HFFc6 (cell line): ENCODE data around the gene NRDE2. TPM values are rescaled to one million over a fixed set of nuclear protein-coding genes. Genes with fewer than 3 reads are reported as not detected.

ENCODE experiments used
- DNase-seq: peaks from one replicate; pipeline ENCODE4 v3.0.0-alpha.2; 2018
- H3K27ac Mint-ChIP-seq: 2 replicates; pipeline ENCODE4 v1.8.0; 2020; ENCODE audit warnings: mild to moderate bottlenecking, mixed read lengths
- H3K27me3 Mint-ChIP-seq: 2 replicates; pipeline ENCODE4 v1.8.0; 2021; ENCODE audit warnings: mild to moderate bottlenecking, moderate library complexity, mixed read lengths; ENCODE audit not compliant: insufficient read depth
- H3K36me3 Mint-ChIP-seq: 2 replicates; pipeline ENCODE4 v1.8.0; 2021; ENCODE audit warnings: low read depth, mixed read lengths
- H3K4me1 Mint-ChIP-seq: 2 replicates; pipeline ENCODE4 v1.8.0; 2020; ENCODE audit warnings: low read depth, mixed read lengths
- H3K4me3 Mint-ChIP-seq: 2 replicates; pipeline ENCODE4 v1.8.0; 2020; ENCODE audit warnings: mild to moderate bottlenecking, moderate library complexity, mixed read lengths
- H3K9me3 Mint-ChIP-seq: 2 replicates; pipeline ENCODE4 v1.8.0; 2020; ENCODE audit warnings: mild to moderate bottlenecking, mixed read lengths
- CTCF ChIP-seq: fragments of 200-600 bp; sonication (generic); IDR thresholded peaks from 2 replicates; pipeline ENCODE4 v1.5.0; 2021; ENCODE audit warnings: antibody characterized with exemption, mild to moderate bottlenecking
- total RNA-seq, 6 experiments: library from RNA; stranded (reverse); fragmentation: NEBNext Ultra II Directional; extraction: Animal tissue kit (Norgen Biotek cat#: 25700); gene quantifications; 2 replicates in 1 of 6; 3 replicates in 5 of 6; pipeline ENCODE4 v1.2.3, GENCODE V29; 2021

NRDE2 gene
- total RNA-seq, 6 experiments from 2014 or later = 7.9 to 12.1 (median 9.8) TPM

- Mint-ChIP-seq H3K4me3 (no peak overlapping the region), H3K4me1 (no peaks in the 10 kb centered on the region), H3K27me3 (no peaks in the 10 kb centered on the region), H3K9me3 (no peaks in the 10 kb centered on the region), H3K27ac (no peak overlapping the region; the same call in 1 of the 2 replicates), H3K36me3 (peaks cover 22% of the 10 kb centered on the region)
- no peak for TF ChIP-seq CTCF
- DNase-seq = no peak
These were observed 23.2 kb downstream of the NRDE2 start for GRCh38 chr14:90308561-90308960.

- H3K27me3 Mint-ChIP-seq = no peaks in the 10 kb centered on the region
- no peaks in the 10 kb centered on the region for H3K9me3 Mint-ChIP-seq
- no peak overlapping the region for H3K4me3 Mint-ChIP-seq
- no peak for DNase-seq
- no peak for TF ChIP-seq CTCF
- H3K4me1 Mint-ChIP-seq = peaks cover 19% of the 10 kb centered on the region
- H3K27ac Mint-ChIP-seq = no peak overlapping the region
- peaks cover 8% of the 10 kb centered on the region; the same call in 1 of the 2 replicates for H3K36me3 Mint-ChIP-seq
These were observed 26.6 kb downstream of the NRDE2 start for GRCh38 chr14:90305176-90305601.

- peaks cover 19% of the 10 kb centered on the region for H3K4me1 Mint-ChIP-seq
- no peak overlapping the region for H3K27ac Mint-ChIP-seq
- no peak for TF ChIP-seq CTCF
- no peaks in the 10 kb centered on the region for H3K27me3 Mint-ChIP-seq
- no peak for DNase-seq
- no peak overlapping the region for H3K4me3 Mint-ChIP-seq
- peaks cover 8% of the 10 kb centered on the region; the same call in 1 of the 2 replicates for H3K36me3 Mint-ChIP-seq
- H3K9me3 Mint-ChIP-seq = no peaks in the 10 kb centered on the region
These were observed 27.2 kb downstream of the NRDE2 start for GRCh38 chr14:90304502-90304901.

- Mint-ChIP-seq H3K27me3 (no peaks in the 10 kb centered on the region), H3K9me3 (no peaks in the 10 kb centered on the region), H3K27ac (no peak overlapping the region), H3K36me3 (peaks cover 1% of the 10 kb centered on the region; the same call in 1 of the 2 replicates), H3K4me3 (no peak overlapping the region), H3K4me1 (peaks cover 19% of the 10 kb centered on the region)
- no peak for DNase-seq
- no peak for TF ChIP-seq CTCF
These were observed 28.3 kb downstream of the NRDE2 start for GRCh38 chr14:90303473-90303872.

GRCh38 chr14:90302529-90303303 lies 29.0 kb downstream of the NRDE2 start:
- no peak for TF ChIP-seq CTCF
- no peak for DNase-seq
- Mint-ChIP-seq H3K36me3 (no peaks in the 10 kb centered on the region), H3K4me3 (no peak overlapping the region), H3K27ac (no peak overlapping the region), H3K27me3 (no peaks in the 10 kb centered on the region), H3K9me3 (no peaks in the 10 kb centered on the region), H3K4me1 (peaks cover 19% of the 10 kb centered on the region)
